K562 (cell line): Measurements from ENCODE around the gene AMN1. TPM values are rescaled to one million over a fixed set of nuclear protein-coding genes. Genes with fewer than 3 reads are reported as not detected.

ENCODE experiments used
- BHLHE40 ChIP-seq: IDR thresholded peaks from 2 replicates; pipeline ENCODE4 v1.6.1; 2011; ENCODE audit warnings: low read length, improper control_type of control experiment
- CBX1 ChIP-seq: sonication (generic); IDR thresholded peaks from 2 replicates; pipeline ENCODE4 v1.6.1; 2016; ENCODE audit warnings: antibody characterized with exemption, low read depth, mild to moderate bottlenecking
- CHD4 ChIP-seq: fragments of 200-600 bp; sonication (generic); IDR thresholded peaks from 3 replicates; pipeline ENCODE4 v1.6.1; 2012; ENCODE audit warnings: low read depth, mild to moderate bottlenecking, mixed read lengths, low read length, inconsistent platforms; ENCODE audit not compliant: insufficient read depth, insufficient replicate concordance, poor library complexity, severe bottlenecking
- CREM ChIP-seq: IDR thresholded peaks from 2 replicates; pipeline ENCODE4 v1.6.1; 2014; ENCODE audit warnings: antibody characterized with exemption, low read depth
- ETS1 ChIP-seq: conservative IDR thresholded peaks from 2 replicates; pipeline ENCODE4 v1.6.1; 2011; ENCODE audit warnings: low read depth, mild to moderate bottlenecking, low read length; ENCODE audit not compliant: control insufficient read depth
- ETS2 ChIP-seq: IDR thresholded peaks from 2 replicates; pipeline ENCODE4 v1.6.1; 2016; ENCODE audit warnings: borderline replicate concordance, missing genetic modification characterization, mild to moderate bottlenecking, moderate library complexity, missing compliant biosample characterization; ENCODE audit not compliant: poor library complexity, severe bottlenecking
- FOXK1 ChIP-seq: sonication (generic); formaldehyde crosslinking; IDR thresholded peaks from 2 replicates; pipeline ENCODE4 v1.8.0; 2022; ENCODE audit warnings: missing genetic modification reagents, mild to moderate bottlenecking, borderline replicate concordance
- HMBOX1 ChIP-seq: sonication (generic); IDR thresholded peaks from 2 replicates; pipeline ENCODE4 v1.6.1; 2016
- KAT8 ChIP-seq: fragments of 450-650 bp; IDR thresholded peaks from 2 replicates; pipeline ENCODE4 v1.6.1; 2016; ENCODE audit warnings: low read depth, mild to moderate bottlenecking
- LEF1 ChIP-seq: fragments of 450-650 bp; IDR thresholded peaks from 2 replicates; pipeline ENCODE4 v1.6.1; 2016; ENCODE audit warnings: mild to moderate bottlenecking
- MBD2 ChIP-seq: sonication (generic); IDR thresholded peaks from 2 replicates; pipeline ENCODE4 v1.6.1; 2016; ENCODE audit warnings: low read depth, borderline replicate concordance
- NCOR1 ChIP-seq: fragments of 450-650 bp; IDR thresholded peaks from 2 replicates; pipeline ENCODE4 v1.6.1; 2016; ENCODE audit warnings: mild to moderate bottlenecking, moderate library complexity
- NFE2 ChIP-seq: IDR thresholded peaks from 2 replicates; pipeline ENCODE4 v1.6.1; 2014; ENCODE audit warnings: antibody characterized with exemption, low read depth
- NR2C2 ChIP-seq, 2 experiments: fragments of 200-800 bp in 1 of 2; sonication (Bioruptor generic) in 1 of 2; sonication (generic) in 1 of 2; formaldehyde crosslinking in 1 of 2; IDR thresholded peaks; 2 replicates each; pipeline versions ENCODE4 v1.6.1 to v1.8.0; 2016 to 2022; ENCODE audit warnings: mild to moderate bottlenecking in 1 of 2, missing compliant biosample characterization in 1 of 2, missing genetic modification characterization in 1 of 2, missing genetic modification reagents in 1 of 2
- NUFIP1 ChIP-seq: fragments of 450-650 bp; IDR thresholded peaks from 2 replicates; pipeline ENCODE4 v1.6.1; 2018; ENCODE audit not compliant: partially characterized antibody
- PHB2 ChIP-seq: fragments of 450-650 bp; IDR thresholded peaks from 2 replicates; pipeline ENCODE4 v1.6.1; 2017; ENCODE audit warnings: low read depth
- POLR2AphosphoS2 ChIP-seq: IDR thresholded peaks from 2 replicates; pipeline ENCODE4 v1.6.1; 2012; ENCODE audit warnings: low read length, improper control_type of control experiment
- RNF2 ChIP-seq: sonication (generic); IDR thresholded peaks from 2 replicates; pipeline ENCODE4 v1.6.1; 2016
- SIN3A ChIP-seq, 2 experiments: fragments of 150-350 bp in 1 of 2; IDR thresholded peaks; 2 replicates each; pipeline ENCODE4 v1.6.1; 2011 to 2016; ENCODE audit warnings: borderline replicate concordance in 2 of 2, low read depth in 2 of 2, low read length in 2 of 2, mild to moderate bottlenecking in 2 of 2, moderate library complexity in 2 of 2; ENCODE audit not compliant: control insufficient read depth in 1 of 2
- SIN3B ChIP-seq: fragments of 450-650 bp; IDR thresholded peaks from 2 replicates; pipeline ENCODE4 v1.6.1; 2017; ENCODE audit warnings: low read depth, mild to moderate bottlenecking, moderate library complexity
- SMAD1 ChIP-seq: fragments of 150-350 bp; IDR thresholded peaks from 2 replicates; pipeline ENCODE4 v1.6.1; 2014; ENCODE audit warnings: low read length, low read depth; ENCODE audit not compliant: partially characterized antibody
- TEAD2 ChIP-seq: fragments of 450-650 bp; IDR thresholded peaks from 2 replicates; pipeline ENCODE4 v1.6.1; 2016; ENCODE audit warnings: missing genetic modification characterization, control low read depth, missing compliant biosample characterization
- U2AF1 ChIP-seq: fragments of 200-400 bp; formaldehyde crosslinking; optimal IDR thresholded peaks from 2 replicates; pipeline ENCODE3; 2017; ENCODE audit warnings: mild to moderate bottlenecking, low read depth, low read length, moderate library complexity
- ZC3H8 ChIP-seq: fragments of 450-650 bp; IDR thresholded peaks from 2 replicates; pipeline ENCODE4 v1.6.1; 2017
- ZFP91 ChIP-seq: sonication (generic); formaldehyde crosslinking; IDR thresholded peaks from 2 replicates; pipeline ENCODE4 v1.8.0; 2022; ENCODE audit warnings: mild to moderate bottlenecking, missing genetic modification reagents
- ZKSCAN3 ChIP-seq: fragments of 250-450 bp; sonication (Bioruptor Pico); IDR thresholded peaks from 2 replicates; pipeline ENCODE4 v1.4.0; 2020
- ZNF24 ChIP-seq: fragments of 450-650 bp; IDR thresholded peaks from 2 replicates; pipeline ENCODE4 v1.6.1; 2016
- polyA plus RNA-seq, 8 experiments: library from polyadenylated mRNA; depleted of rRNA in 4 of 8; stranded (reverse) in 5 of 8; unstranded in 3 of 8; fragments of >200 nt; fragmentation: Nextera tagmentation in 2 of 8; fragmentation: Illumina TruSeq in 1 of 8; extraction: Ambion mirVana in 2 of 8; extraction: Trizol in 1 of 8; gene quantifications; 2 replicates each; pipeline versions ENCODE4 v1.2.1 to v1.2.3, GENCODE V29; 2011 to 2014; ENCODE audit warnings: inconsistent platforms in 1 of 8, missing spikeins in 1 of 8
- total RNA-seq, 7 experiments: library from RNA; depleted of rRNA in 6 of 7; stranded (reverse); fragments of >200 nt in 6 of 7; fragmentation: Illumina TruSeq in 2 of 7; extraction: Trizol in 2 of 7; gene quantifications; 2 replicates each; pipeline versions ENCODE4 v1.2.1 to v1.2.3, GENCODE V29; 2011 to 2021; ENCODE audit warnings: low replicate concordance in 1 of 7

Gene AMN1
- total and polyA plus RNA-seq, 9 of the 15 experiments (the other 6 are each of a cell fraction or from before 2014, with no cell fraction given), result 5.2 to 27.6 (median 13.0) TPM

- TF ChIP-seq CBX1 (no peak), ZC3H8 (peak; percentile 82; the same call in 1 of the 2 replicates), TEAD2 (tag) (peak; percentile 59; the same call in 1 of the 2 replicates), NCOR1 (peak; percentile 72), SMAD1 (peak; percentile 79), PHB2 (no peak), ZNF24 (peak; percentile 82), RNF2 (peak; percentile 91), U2AF1 (no peak), POLR2AphosphoS2 (peak; percentile 48; the same call in 1 of the 2 replicates), CREM (peak; percentile 73; the same call in 1 of the 2 replicates), ZKSCAN3 (CRISPR knock-in tag) (no peak), SIN3B (0 out of 2 replicates have a peak, but pooled peaks have one; percentile 14), NFE2 (peak; percentile 64), CHD4 (no peak), BHLHE40 (peak; percentile 23; the same call in 1 of the 2 replicates), ETS2 (tag) (no peak), LEF1 (peak; percentile 92), FOXK1 (CRISPR knock-in tag) (no peak), HMBOX1 (peak; percentile 89), NUFIP1 (no peak), MBD2 (peak; percentile 53), ETS1 (no peak), KAT8 (peak; percentile 95), SIN3A (IDR thresholded peaks at IDR 0.05; ENCODE audit: borderline replicate concordance in 2 of 2, control insufficient read depth in 1 of 2, low read depth in 2 of 2, low read length in 2 of 2) (no peak), NR2C2 (CRISPR knock-in tag; IDR thresholded peaks at IDR 0.05) (no peak), NR2C2 (tag; IDR thresholded peaks at IDR 0.05) (peak; percentile 63), ZFP91 (CRISPR knock-in tag) (no peak)
Observed at GRCh38 chr12:31715283-31715825, 13.5 kb downstream of the AMN1 start (continued).
